ENCODE results near the gene OR5B12.
"Not testable (repeated sequence)": the region's sequence is repeated elsewhere in the genome, so short reads cannot be mapped to it uniquely, and the experiment has no call there.

The OR5B12 gene

GRCh38 chr11:58442136-58442535 is at the start of gene OR5B12:
OR5B12 (minus strand) TSS chr11:58442236; CDS start chr11:58440151, 2,085 bp downstream.
- no peak for DNase-seq

- peak; percentile 78 for DNase-seq
Measured at GRCh38 chr11:58490827-58491226, 48.8 kb upstream of the OR5B12 start.

- DNase-seq = no peak
Measured at GRCh38 chr11:58487170-58487569, 45.1 kb upstream of the OR5B12 start.

GRCh38 chr11:58485961-58486360 is 43.9 kb upstream of the OR5B12 start:
- DNase-seq = no peak

- no peak for DNase-seq
Measured at GRCh38 chr11:58471892-58472291, 29.9 kb upstream of the OR5B12 start.

GRCh38 chr11:58466293-58466692 is 24.3 kb upstream of the OR5B12 start:
- no peak for DNase-seq

- no peak for DNase-seq
Measured at GRCh38 chr11:58465690-58466089, 23.7 kb upstream of the OR5B12 start.

- DNase-seq = no peak
Measured at GRCh38 chr11:58451585-58451984, 9.5 kb upstream of the OR5B12 start.

- no peak for DNase-seq
Measured at GRCh38 chr11:58446294-58446693, 4.3 kb upstream of the OR5B12 start.

- no peak for DNase-seq
Measured at GRCh38 chr11:58444300-58444699, 2.3 kb upstream of the OR5B12 start.

GRCh38 chr11:58438486-58438885 is 3.5 kb downstream of the OR5B12 start:
- no peak for DNase-seq

- no peak for DNase-seq
Measured at GRCh38 chr11:58434217-58434616, 7.8 kb downstream of the OR5B12 start.

GRCh38 chr11:58433638-58434203 is 8.3 kb downstream of the OR5B12 start:
- DNase-seq = no peak

GRCh38 chr11:58429273-58429672 is 12.8 kb downstream of the OR5B12 start:
- DNase-seq = no peak

GRCh38 chr11:58428021-58428420 is 14.0 kb downstream of the OR5B12 start, which contains the start of gene OR5B2:
OR5B2 (minus strand) TSS chr11:58428121; CDS start chr11:58423261, 4,860 bp downstream.
- no peak for DNase-seq

GRCh38 chr11:58406774-58407173 is 35.3 kb downstream of the OR5B12 start, which contains the start of gene OR5B3:
OR5B3 (minus strand) TSS chr11:58406874; CDS start chr11:58403409, 3,465 bp downstream.
- DNase-seq = no peak

GRCh38 chr11:58399622-58400021 is 42.4 kb downstream of the OR5B12 start:
- not testable (repeated sequence) for DNase-seq

GRCh38 chr11:58395581-58395980 is 46.5 kb downstream of the OR5B12 start:
- no peak for DNase-seq

GRCh38 chr11:58394195-58394594 is 47.8 kb downstream of the OR5B12 start:
- DNase-seq = no peak

- no peak for DNase-seq
Measured at GRCh38 chr11:58392746-58393145, 49.3 kb downstream of the OR5B12 start.

GRCh38 chr11:58391879-58392278 is 50.2 kb downstream of the OR5B12 start:
- DNase-seq = no peak

GRCh38 chr11:58390551-58391063 is 51.4 kb downstream of the OR5B12 start:
- no peak for DNase-seq
